HEK293 (cell line): ENCODE measurements around the gene FOXF2.

Experiments used
- CTCF ChIP-seq: fragments of 450-650 bp; formaldehyde crosslinking; IDR thresholded peaks from 2 replicates; pipeline ENCODE4 v1.5.1; 2016; ENCODE audit warnings: missing biosample characterization, missing genetic modification characterization
- PATZ1 ChIP-seq: fragments of 450-650 bp; formaldehyde crosslinking; IDR thresholded peaks from 2 replicates; pipeline ENCODE4 v1.5.1; 2016; ENCODE audit warnings: missing biosample characterization, missing genetic modification characterization
- PRDM10 ChIP-seq: fragments of 450-650 bp; formaldehyde crosslinking; IDR thresholded peaks from 2 replicates; pipeline ENCODE4 v1.5.1; 2016; ENCODE audit warnings: missing biosample characterization, missing genetic modification characterization
- PRDM6 ChIP-seq: fragments of 450-650 bp; formaldehyde crosslinking; IDR thresholded peaks from 2 replicates; pipeline ENCODE4 v1.5.1; 2017; ENCODE audit warnings: missing biosample characterization, missing genetic modification characterization
- ZBTB21 ChIP-seq: fragments of 450-650 bp; formaldehyde crosslinking; IDR thresholded peaks from 2 replicates; pipeline ENCODE4 v1.5.1; 2017; ENCODE audit warnings: missing biosample characterization, missing genetic modification characterization
- ZFP41 ChIP-seq: fragments of 450-650 bp; formaldehyde crosslinking; IDR thresholded peaks from 2 replicates; pipeline ENCODE4 v1.5.1; 2016; ENCODE audit warnings: missing biosample characterization, missing genetic modification characterization, borderline replicate concordance
- ZNF391 ChIP-seq: fragments of 450-650 bp; formaldehyde crosslinking; IDR thresholded peaks from 2 replicates; pipeline ENCODE4 v1.5.1; 2016; ENCODE audit warnings: low read depth, missing biosample characterization, missing genetic modification characterization, borderline replicate concordance
- ZNF513 ChIP-seq: fragments of 450-650 bp; IDR thresholded peaks from 2 replicates; pipeline ENCODE4 v1.5.1; 2018; ENCODE audit warnings: missing biosample characterization, missing genetic modification characterization
- ZNF529 ChIP-seq: fragments of 450-650 bp; formaldehyde crosslinking; IDR thresholded peaks from 2 replicates; pipeline ENCODE4 v1.5.1; 2017; ENCODE audit warnings: missing genetic modification characterization, missing biosample characterization; ENCODE audit not compliant: insufficient replicate concordance
- ZSCAN23 ChIP-seq: fragments of 450-650 bp; formaldehyde crosslinking; IDR thresholded peaks from 2 replicates; pipeline ENCODE4 v1.5.1; 2016; ENCODE audit warnings: missing biosample characterization, missing genetic modification characterization

- TF ChIP-seq PRDM10 (tag by site-specific recombination) (no peak), CTCF (no peak), ZSCAN23 (tag by site-specific recombination) (no peak), ZBTB21 (tag by site-specific recombination) (no peak), ZNF529 (tag by site-specific recombination) (no peak), ZNF513 (tag by site-specific recombination) (no peak), ZNF391 (tag by site-specific recombination) (no peak), ZFP41 (tag by site-specific recombination) (no peak), PRDM6 (no peak), PATZ1 (tag by site-specific recombination) (no peak)
Observed at GRCh38 chr6:1371933-1372332, 17.4 kb upstream of the FOXF2 start.
